ENCODE results near the gene CCDC50. TPM values are rescaled to one million over a fixed set of nuclear protein-coding genes. Genes with fewer than 3 reads are reported as not detected.

Gene CCDC50
- total and polyA plus RNA-seq, 10 of the 15 experiments (the other 5 are each of a cell fraction or from before 2014, with no cell fraction given) = 46.7 to 150 (median 125) TPM

- ChIA-PET POLR2A (interaction anchor here (0.7 to 1.9 kb wide), 2 partner anchors 14 to 23 kb away, joined by 3 to 4 read pairs; no protein-coding TSS in a partner anchor), CTCF (interaction anchor here (0.6 to 1.8 kb wide), 2 partner anchors 10 kb away, joined by 3 to 4 read pairs; no protein-coding TSS in a partner anchor), SMC1A (ENCODE audit: uncharacterized antibody, unreplicated experiment) (interaction anchor here (1.1 to 4.7 kb wide), 7 partner anchors 8 to 127 kb away, joined by 3 to 51 read pairs (median 4); no protein-coding TSS in a partner anchor), RAD21 (ENCODE audit: unreplicated experiment) (interaction anchor here (0.7 to 1.2 kb wide), 3 partner anchors 11 to 43 kb away, joined by 3 to 4 read pairs (median 4); no protein-coding TSS in a partner anchor)
- no peaks in the 10 kb centered on the region for H4K20me1 ChIP-seq (ENCODE audit: control insufficient read depth, insufficient read depth)
- FAIRE-seq (no peak), ATAC-seq (peak; percentile 48; the same call in 2 of the 3 replicates), DNase-seq (ENCODE audit: low read depth, low spot score) (no peak)
- no peaks in the 10 kb centered on the region for H3K9me3 ChIP-seq (replicated peaks; ENCODE audit: control insufficient read depth, insufficient read depth, low read length)
- no peak overlapping the region for H3K4me2 ChIP-seq (ENCODE audit: control insufficient read depth, insufficient read depth)
- H3K79me2 ChIP-seq (ENCODE audit: control insufficient read depth, insufficient read depth, low read length) = no peaks in the 10 kb centered on the region
- H3K27me3 ChIP-seq (replicated peaks in 1 of 2; ENCODE audit: control insufficient read depth in 2 of 2, insufficient read depth in 2 of 2, low read length in 1 of 2) = no peaks in the 10 kb centered on the region
- H3K4me3 ChIP-seq = no peak overlapping the region
- H3K36me3 ChIP-seq (ENCODE audit: control insufficient read depth in 2 of 2, insufficient read depth in 2 of 2, low read length in 1 of 2) = peaks cover 2 to 13% of the 10 kb centered on the region in 2 experiments; a peak in 3 of 4 replicates
- H3K4me1 ChIP-seq (ENCODE audit: control insufficient read depth, insufficient read depth, low read length) = no peaks in the 10 kb centered on the region
- TSS peak; percentile 19 for BruUV-seq (replicated peaks)
- H2AFZ ChIP-seq (ENCODE audit: control insufficient read depth, low read depth, low read length) = no peak overlapping the region
- in situ Hi-C loops (cut with MboI) = no loop called here
- no peak overlapping the region for H3K9ac ChIP-seq (ENCODE audit: control insufficient read depth, insufficient read depth, low read length)
- 100% methylated on average over 2 of the region's 2 CpGs for WGBS (ENCODE audit: insufficient coverage, insufficient replicate concordance, low lambda C conversion rate, missing lambda C conversion rate)
- no peak overlapping the region for H3K27ac ChIP-seq (ENCODE audit: control insufficient read depth, insufficient read depth)
- intact Hi-C loops (cut with micrococcal nuclease; ENCODE audit: unreplicated experiment) = no loop called here
- TF ChIP-seq ZBTB40 (IDR thresholded peaks at IDR 0.05; ENCODE audit: borderline replicate concordance) (no peak), IRF3 (IDR thresholded peaks at IDR 0.05) (no peak), POLR2AphosphoS5 (IDR thresholded peaks at IDR 0.05; ENCODE audit: low read length) (no peak), STAT3 (IDR thresholded peaks at IDR 0.05; ENCODE audit: low read depth, low read length) (no peak), NKRF (conservative IDR thresholded peaks at IDR 0.05) (no peak), E2F4 (IDR thresholded peaks at IDR 0.05; ENCODE audit: low read depth, low read length) (no peak), TARDBP (IDR thresholded peaks at IDR 0.05; ENCODE audit: borderline replicate concordance) (no peak), IRF5 (IDR thresholded peaks at IDR 0.05; ENCODE audit: borderline replicate concordance) (no peak), TBL1XR1 (IDR thresholded peaks at IDR 0.05; ENCODE audit: low read depth, low read length) (no peak), CHD4 (IDR thresholded peaks at IDR 0.05) (no peak), IRF4 (IDR thresholded peaks at IDR 0.05; ENCODE audit: low read depth, low read length) (no peak), RELB (IDR thresholded peaks at IDR 0.05; ENCODE audit: low read depth) (no peak), PAX8 (IDR thresholded peaks at IDR 0.05) (no peak)
Observed at GRCh38 chr3:191372122-191372521, 42.9 kb downstream of the CCDC50 start.

Data from GM12878 (cell line).